H9 (cell line): ENCODE data around the gene OSBPL10. TPM values are rescaled to one million over a fixed set of nuclear protein-coding genes. Genes with fewer than 3 reads are reported as not detected.

ENCODE experiments used
- DNase-seq: peaks from one replicate; pipeline ENCODE4 v3.0.0-alpha.2; 2017
- H2AFZ ChIP-seq: one replicate; pipeline ENCODE4 v1.6.1; 2013; ENCODE audit warnings: mild to moderate bottlenecking, low read length, control low read depth, moderate library complexity
- H2AK5ac ChIP-seq: 2 replicates; pipeline ENCODE4 v1.6.1; 2013; ENCODE audit warnings: low read length, control low read depth, mixed read lengths; ENCODE audit not compliant: insufficient read length
- H2BK120ac ChIP-seq: one replicate; pipeline ENCODE4 v1.6.1; 2013; ENCODE audit warnings: low read depth, mild to moderate bottlenecking, low read length, control low read depth, inconsistent platforms; ENCODE audit not compliant: poor library complexity, severe bottlenecking
- H2BK12ac ChIP-seq: 2 replicates; pipeline ENCODE4 v1.6.1; 2013; ENCODE audit warnings: low read length, control low read depth, mixed read lengths, low read depth; ENCODE audit not compliant: insufficient read length
- H2BK15ac ChIP-seq: 2 replicates; pipeline ENCODE4 v1.6.1; 2013; ENCODE audit warnings: low read depth, low read length, control low read depth
- H2BK20ac ChIP-seq: one replicate; pipeline ENCODE4 v1.6.1; 2013; ENCODE audit warnings: low read depth, mild to moderate bottlenecking, low read length, control low read depth, inconsistent platforms; ENCODE audit not compliant: poor library complexity, severe bottlenecking
- H2BK5ac ChIP-seq: 2 replicates; pipeline ENCODE4 v1.6.1; 2013; ENCODE audit warnings: low read length, control low read depth, mixed read lengths; ENCODE audit not compliant: insufficient read length
- H3K14ac ChIP-seq: 2 replicates; pipeline ENCODE4 v1.6.1; 2013; ENCODE audit warnings: low read length, control low read depth; ENCODE audit not compliant: insufficient read depth
- H3K18ac ChIP-seq: 2 replicates; pipeline ENCODE4 v1.6.1; 2013; ENCODE audit warnings: low read depth, mild to moderate bottlenecking, mixed read lengths, low read length, control low read depth; ENCODE audit not compliant: insufficient read length
- H3K23ac ChIP-seq: 2 replicates; pipeline ENCODE4 v1.6.1; 2013; ENCODE audit warnings: low read length, control low read depth, mixed read lengths, low read depth; ENCODE audit not compliant: insufficient read length
- H3K23me2 ChIP-seq: 2 replicates; pipeline ENCODE4 v1.6.1; 2013; ENCODE audit warnings: low read depth, mild to moderate bottlenecking, mixed read lengths, low read length, control low read depth; ENCODE audit not compliant: insufficient read length, poor library complexity, severe bottlenecking
- H3K27ac ChIP-seq: 2 replicates; pipeline ENCODE4 v1.5.1; 2013; ENCODE audit warnings: low read length, control low read depth, mixed read lengths, low read depth; ENCODE audit not compliant: insufficient read length
- H3K27me3 ChIP-seq: 2 replicates; pipeline ENCODE4 v1.6.1; 2013; ENCODE audit warnings: low read length, control low read depth, inconsistent platforms; ENCODE audit not compliant: insufficient read depth
- H3K4ac ChIP-seq: 2 replicates; pipeline ENCODE4 v1.6.1; 2013; ENCODE audit warnings: low read depth, mild to moderate bottlenecking, control low read depth, inconsistent platforms, low read length, moderate library complexity
- H3K4me1 ChIP-seq: 2 replicates; pipeline ENCODE4 v1.6.1; 2013; ENCODE audit warnings: low read length, control low read depth, inconsistent platforms; ENCODE audit not compliant: insufficient read depth
- H3K4me2 ChIP-seq: 2 replicates; pipeline ENCODE4 v1.6.1; 2013; ENCODE audit warnings: low read length, control low read depth, mixed read lengths; ENCODE audit not compliant: insufficient read length, insufficient read depth
- H3K56ac ChIP-seq: 2 replicates; pipeline ENCODE4 v1.6.1; 2013; ENCODE audit warnings: low read depth, mild to moderate bottlenecking, mixed read lengths, low read length, control low read depth; ENCODE audit not compliant: insufficient read length
- H3K79me1 ChIP-seq: 2 replicates; pipeline ENCODE4 v1.6.1; 2013; ENCODE audit warnings: low read depth, mild to moderate bottlenecking, moderate library complexity, low read length, control low read depth, inconsistent platforms; ENCODE audit not compliant: insufficient read depth, poor library complexity, severe bottlenecking
- H3K79me2 ChIP-seq: 2 replicates; pipeline ENCODE4 v1.6.1; 2013; ENCODE audit warnings: low read length, control low read depth, inconsistent platforms; ENCODE audit not compliant: insufficient read depth
- H3K9ac ChIP-seq: 2 replicates; pipeline ENCODE4 v1.6.1; 2013; ENCODE audit warnings: low read length, control low read depth, mixed read lengths; ENCODE audit not compliant: insufficient read length; ENCODE audit errors: extremely low read depth
- H3K9me3 ChIP-seq: one replicate; pipeline ENCODE4 v1.6.1; 2013; ENCODE audit warnings: low read depth, low read length, inconsistent platforms; ENCODE audit not compliant: control insufficient read depth
- H3T11ph ChIP-seq: one replicate; pipeline ENCODE4 v1.6.1; 2013; ENCODE audit warnings: mild to moderate bottlenecking, low read length, control low read depth, inconsistent platforms
- H4K20me1 ChIP-seq: one replicate; pipeline ENCODE4 v1.6.1; 2013; ENCODE audit not compliant: control insufficient read depth, insufficient read length, insufficient read depth
- H4K5ac ChIP-seq: 2 replicates; pipeline ENCODE4 v1.6.1; 2013; ENCODE audit warnings: low read depth, mild to moderate bottlenecking, mixed read lengths, low read length, control low read depth; ENCODE audit not compliant: insufficient read length
- H4K8ac ChIP-seq: replicated peaks from 2 replicates; pipeline ENCODE4 v1.6.1; 2013; ENCODE audit warnings: low read length, control low read depth, mixed read lengths, low read depth; ENCODE audit not compliant: insufficient read length
- H4K91ac ChIP-seq: 2 replicates; pipeline ENCODE4 v1.6.1; 2013; ENCODE audit warnings: low read depth, mild to moderate bottlenecking, moderate library complexity, mixed read lengths, low read length, control low read depth; ENCODE audit not compliant: insufficient read length
- H3K27ac Mint-ChIP-seq, 3 experiments: 2 replicates in 2 of 3; 3 replicates in 1 of 3; pipeline ENCODE4 v1.8.0; 2020 to 2021; ENCODE audit warnings: mixed read lengths in 3 of 3, mild to moderate bottlenecking in 1 of 3, moderate library complexity in 1 of 3
- H3K27me3 Mint-ChIP-seq: 2 replicates; pipeline ENCODE4 v1.8.0; 2021; ENCODE audit warnings: low read depth, mild to moderate bottlenecking, moderate library complexity, mixed read lengths
- H3K36me3 Mint-ChIP-seq, 3 experiments: 2 replicates in 2 of 3; 3 replicates in 1 of 3; pipeline ENCODE4 v1.8.0; 2020 to 2021; ENCODE audit warnings: low read depth in 3 of 3, mixed read lengths in 3 of 3; ENCODE audit not compliant: insufficient read depth in 1 of 3
- H3K4me1 Mint-ChIP-seq, 2 experiments: 2 replicates each; pipeline ENCODE4 v1.8.0; 2020; ENCODE audit warnings: mixed read lengths in 2 of 2
- H3K4me3 Mint-ChIP-seq, 2 experiments: 2 replicates in 1 of 2; 3 replicates in 1 of 2; pipeline ENCODE4 v1.8.0; 2020 to 2021; ENCODE audit warnings: mild to moderate bottlenecking in 2 of 2, mixed read lengths in 2 of 2, moderate library complexity in 1 of 2
- H3K9me3 Mint-ChIP-seq, 2 experiments: 2 replicates in 1 of 2; 3 replicates in 1 of 2; pipeline ENCODE4 v1.8.0; 2020; ENCODE audit warnings: mild to moderate bottlenecking in 2 of 2, mixed read lengths in 2 of 2, moderate library complexity in 1 of 2
- CTCF ChIP-seq: fragments of 200-600 bp; sonication (generic); conservative IDR thresholded peaks from 3 replicates; pipeline ENCODE4 v1.8.0; 2021; ENCODE audit warnings: antibody characterized with exemption, mild to moderate bottlenecking
- total RNA-seq: library from RNA; stranded (reverse); gene quantifications from 2 replicates; pipeline ENCODE4 v1.2.1, GENCODE V29; 2021

Gene OSBPL10
- total RNA-seq, 1 experiment from 2014 or later = 42.7 TPM

- Histone ChIP-seq H2BK12ac (no peak overlapping the region), H2BK20ac (no peak overlapping the region), H4K91ac (no peak overlapping the region), H3K4ac (no peak overlapping the region), H3K27me3 (no peaks in the 10 kb centered on the region), H3K56ac (no peak overlapping the region), H4K5ac (no peak overlapping the region), H3K27ac (no peak overlapping the region), H3K9ac (no peak overlapping the region), H2AK5ac (no peak overlapping the region), H2BK5ac (no peak overlapping the region), H3K4me2 (no peak overlapping the region), H2BK120ac (no peak overlapping the region), H3K4me1 (no peaks in the 10 kb centered on the region), H3K14ac (no peak overlapping the region), H3K79me2 (no peaks in the 10 kb centered on the region), H3T11ph (no peak overlapping the region), H3K79me1 (no peaks in the 10 kb centered on the region), H2AFZ (no peak overlapping the region), H4K20me1 (no peaks in the 10 kb centered on the region), H3K23me2 (no peaks in the 10 kb centered on the region), H3K9me3 (peaks cover 6% of the 10 kb centered on the region), H4K8ac (no peak overlapping the region), H2BK15ac (no peak overlapping the region), H3K23ac (no peak overlapping the region), H3K18ac (no peak overlapping the region)
- DNase-seq = no peak
- H3K4me1 Mint-ChIP-seq = no peaks in the 10 kb centered on the region
- H3K4me3 Mint-ChIP-seq = no peak overlapping the region
- H3K27ac Mint-ChIP-seq = no peak overlapping the region
- peaks cover 81 to 93% of the 10 kb centered on the region in 2 experiments for H3K9me3 Mint-ChIP-seq
- TF ChIP-seq CTCF = no peak
- H3K27me3 Mint-ChIP-seq = no peaks in the 10 kb centered on the region; the same call in 1 of the 2 replicates
- H3K36me3 Mint-ChIP-seq = peaks cover 77 to 97% (median 87%) of the 10 kb centered on the region in 3 experiments
These were observed 328.8 kb downstream of the OSBPL10 start for GRCh38 chr3:31652296-31652695.
